ENCODE results near the gene TCHP.
A peak's percentile ranks its signal among the peaks of the same experiment; 100 is the strongest.

The TCHP gene

DNA sequence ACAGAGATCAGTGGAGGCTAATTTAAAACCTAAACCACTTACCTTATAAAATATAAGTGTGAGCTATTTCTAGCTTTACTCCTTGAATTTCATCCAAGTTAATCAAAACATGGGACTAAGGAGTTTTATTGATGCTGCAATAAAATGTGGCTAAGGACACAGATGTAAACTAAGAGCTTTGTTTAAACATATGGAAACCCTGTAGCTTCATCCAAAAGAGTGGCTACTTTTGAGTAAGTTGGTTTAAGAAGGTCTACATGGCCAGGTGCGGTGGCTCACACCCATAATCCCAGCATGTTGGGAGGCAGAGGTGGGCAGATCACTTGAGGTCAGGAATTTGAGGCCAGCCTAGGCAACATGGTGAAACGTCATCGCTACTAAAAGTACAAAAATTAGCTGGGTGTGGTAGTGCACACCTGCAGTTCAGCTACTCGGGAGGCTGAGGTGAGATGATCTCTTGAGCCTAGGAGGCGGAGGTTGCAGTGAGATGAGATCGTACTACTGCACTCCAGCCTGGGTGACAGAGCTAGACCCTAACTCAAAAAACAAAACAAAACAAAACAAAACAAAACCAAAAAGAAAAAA is 40.4 kb downstream of the TCHP start:
- no peak for DNase-seq

DNA sequence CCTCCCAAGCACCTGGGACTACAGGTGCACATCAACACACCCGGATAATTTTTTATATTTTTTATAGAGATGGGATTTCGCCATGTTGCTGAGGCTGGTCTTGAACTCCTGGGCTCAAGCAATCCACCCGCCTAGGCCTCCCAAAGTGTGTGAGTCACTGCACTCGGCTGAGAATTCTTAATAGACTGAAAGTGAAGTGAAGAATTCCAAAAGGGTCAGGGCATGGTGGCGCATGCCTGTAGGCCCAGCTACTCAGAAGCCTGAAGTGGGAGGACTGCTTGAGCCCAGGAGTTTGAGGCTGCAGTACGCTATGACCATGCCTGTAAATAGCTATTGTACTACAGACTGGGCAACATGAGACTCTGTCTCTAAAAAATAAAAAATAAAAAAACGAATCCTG is 43.7 kb downstream of the TCHP start:
- no peak for DNase-seq

DNA sequence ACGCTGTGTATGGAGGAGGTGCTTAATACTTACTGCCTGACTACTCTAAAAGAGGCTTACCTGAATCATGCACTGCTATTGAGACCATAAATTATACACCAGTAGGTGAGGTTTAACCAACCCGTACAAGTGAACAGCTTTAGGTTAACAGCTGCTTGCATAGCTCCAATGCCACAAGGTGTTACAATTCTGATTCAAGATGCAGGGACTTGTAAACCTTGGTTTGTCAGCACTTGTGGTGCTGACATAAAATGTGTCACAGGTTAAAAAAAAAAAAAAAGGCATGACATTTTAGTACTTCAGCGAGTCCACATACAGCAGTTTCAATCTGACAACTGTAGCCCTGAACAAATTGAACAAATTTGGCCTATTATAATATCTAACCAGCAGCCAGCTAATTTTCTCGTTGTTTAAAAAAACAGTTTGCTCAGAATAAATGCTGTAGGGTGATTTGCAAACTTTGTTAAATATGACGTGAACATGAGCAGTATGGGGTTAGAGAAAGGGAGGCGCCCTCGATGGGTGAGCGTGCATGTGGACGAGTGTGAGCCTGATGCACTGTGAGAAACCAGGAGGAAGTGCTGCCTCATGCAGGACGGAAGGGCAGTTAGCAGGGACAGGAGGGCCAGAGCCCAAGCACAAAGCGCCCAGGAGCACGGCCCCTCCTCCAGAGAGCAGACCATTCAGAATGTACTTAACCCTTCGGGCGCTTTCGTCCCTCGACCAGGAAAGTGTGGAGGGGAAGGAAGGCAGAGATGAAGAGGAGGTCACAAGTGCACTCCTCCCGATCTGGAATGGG is 44.7 kb downstream of the TCHP start:
- DNase-seq: no peak

DNA sequence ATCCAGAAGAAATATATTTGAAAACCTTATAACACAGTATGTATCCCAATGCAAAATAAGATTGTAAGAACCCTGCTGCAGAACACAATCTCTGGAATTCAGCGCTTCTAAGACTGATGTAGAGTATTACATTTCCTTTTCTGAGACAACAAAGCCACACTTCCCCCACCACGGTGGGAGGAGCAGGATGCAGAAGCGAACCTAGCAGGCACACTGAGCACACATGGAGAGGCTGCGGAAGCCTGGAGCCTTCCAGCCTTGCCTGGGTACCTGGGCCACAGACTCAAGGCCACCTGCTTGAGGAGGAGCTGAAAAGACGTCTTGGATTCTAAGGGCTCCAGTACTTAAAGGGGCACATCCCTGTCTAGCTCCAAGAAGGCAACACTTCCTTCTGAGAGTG is 46.4 kb downstream of the TCHP start:
- DNase-seq: no peak

DNA sequence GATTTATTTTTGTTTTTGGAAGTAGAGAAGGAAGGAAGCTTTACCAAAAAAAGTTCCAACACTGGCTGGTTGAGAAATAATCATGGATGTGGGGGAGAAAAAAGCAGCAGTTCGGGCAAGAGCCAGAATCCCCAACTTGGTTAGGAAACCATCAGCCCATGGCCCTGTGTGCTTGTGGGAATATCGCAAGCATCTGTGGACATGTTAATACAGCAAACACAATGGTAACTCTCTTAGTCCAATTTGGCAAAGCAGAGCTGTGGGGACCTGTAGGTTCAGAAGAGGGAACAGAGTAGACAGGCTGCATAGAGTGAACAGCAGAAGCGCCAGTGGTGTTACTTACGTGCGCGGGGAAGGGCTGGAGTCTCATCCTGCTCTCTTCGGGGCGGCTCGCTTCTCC is 46.8 kb downstream of the TCHP start:
- no peak for DNase-seq

DNA sequence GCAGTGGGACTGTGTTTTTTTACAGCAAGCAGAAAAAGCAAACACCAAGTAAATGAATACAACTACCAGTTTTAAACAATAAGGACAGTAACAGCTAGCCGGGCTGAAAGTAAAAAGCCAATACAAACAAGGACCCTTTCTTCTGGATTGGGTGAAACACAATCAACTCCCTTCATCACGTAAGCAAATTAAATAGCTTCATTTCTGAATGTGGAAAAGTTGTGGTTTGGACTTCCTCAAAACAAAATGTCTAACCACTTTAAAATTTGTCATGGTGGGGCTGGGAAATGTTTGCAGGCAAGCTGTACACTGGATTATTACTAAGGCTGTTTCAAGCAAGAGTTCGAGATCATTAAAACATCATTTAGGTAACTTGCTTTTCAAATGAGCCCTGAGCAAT is 47.4 kb downstream of the TCHP start:
- no peak for DNase-seq

DNA sequence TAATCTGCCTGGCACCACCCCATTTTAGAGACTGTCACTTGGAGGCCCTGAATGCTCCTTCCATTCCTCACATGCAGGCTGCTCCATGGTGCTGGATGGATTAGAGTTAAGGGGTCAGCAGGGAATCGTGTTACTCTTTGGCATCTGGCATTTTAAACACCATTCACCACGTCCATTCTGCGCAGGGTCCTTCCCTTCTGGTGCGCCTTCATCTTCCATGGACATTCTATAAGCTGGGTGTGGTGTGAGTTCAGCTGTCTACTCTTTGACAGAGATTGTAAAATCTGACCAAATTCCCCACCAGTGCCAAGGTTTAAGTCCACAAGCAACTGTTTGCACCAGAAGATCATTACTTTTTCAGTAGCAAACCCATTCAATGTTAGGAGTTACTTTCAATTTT is 48.3 kb downstream of the TCHP start:
- DNase-seq: no peak

DNA sequence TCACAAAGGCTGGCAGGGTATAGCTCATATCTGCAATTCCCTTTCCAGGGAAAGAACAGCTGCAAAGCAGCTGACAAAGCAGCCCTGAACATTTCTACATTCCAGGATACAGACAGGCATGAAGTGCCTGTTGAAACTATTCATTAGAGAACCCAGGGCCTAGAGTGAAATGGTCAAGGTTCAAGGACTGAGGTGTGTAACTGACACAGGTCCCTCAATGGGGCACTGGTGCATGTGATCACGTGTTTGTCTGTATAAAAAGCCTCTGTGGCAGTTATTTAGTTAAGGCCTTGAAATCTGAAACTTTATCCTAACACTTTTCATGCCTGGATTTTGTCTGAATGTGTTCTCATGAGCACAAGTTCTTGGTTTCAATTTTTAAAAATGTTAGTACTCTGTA is 49.0 kb downstream of the TCHP start:
- no peak for DNase-seq

DNA sequence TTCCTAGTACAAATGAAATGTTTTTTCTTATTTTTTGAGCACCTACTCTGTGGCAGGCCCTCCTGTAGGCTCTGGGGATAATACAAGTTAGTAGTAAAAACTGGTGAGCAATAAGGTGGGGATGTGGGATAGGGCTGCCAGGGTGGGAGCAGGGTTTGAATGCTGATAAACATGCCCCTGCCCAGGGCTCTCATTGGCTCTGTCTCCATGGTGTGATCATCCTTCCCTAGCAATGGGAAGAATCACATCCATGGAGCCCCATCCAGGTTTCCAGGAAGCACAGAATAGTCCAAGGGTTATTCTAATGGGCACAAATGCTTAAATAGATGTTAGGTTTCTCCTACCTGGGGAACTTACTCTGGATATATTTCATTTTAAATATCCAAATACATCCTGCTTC is 50.6 kb downstream of the TCHP start:
- no peak for DNase-seq

DNA sequence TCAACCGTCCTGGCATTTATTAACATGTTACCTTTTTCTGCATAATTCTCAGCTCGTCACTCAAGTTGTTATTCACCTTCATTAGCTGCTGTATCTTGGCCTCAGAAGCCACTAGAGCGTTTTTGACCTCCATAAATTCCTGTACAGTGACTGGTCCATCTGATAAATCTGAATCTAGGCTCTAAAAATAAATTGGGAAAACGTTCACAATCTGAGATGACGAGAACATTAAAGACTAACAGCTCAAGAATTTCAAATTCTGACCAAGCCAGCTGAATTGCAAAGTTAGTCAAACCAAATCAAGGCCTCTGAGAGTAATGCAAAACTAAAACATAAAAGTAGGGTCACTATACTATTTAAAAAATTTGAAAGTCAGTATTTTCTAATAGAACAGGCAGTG is 51.1 kb downstream of the TCHP start:
- no peak for DNase-seq

DNA sequence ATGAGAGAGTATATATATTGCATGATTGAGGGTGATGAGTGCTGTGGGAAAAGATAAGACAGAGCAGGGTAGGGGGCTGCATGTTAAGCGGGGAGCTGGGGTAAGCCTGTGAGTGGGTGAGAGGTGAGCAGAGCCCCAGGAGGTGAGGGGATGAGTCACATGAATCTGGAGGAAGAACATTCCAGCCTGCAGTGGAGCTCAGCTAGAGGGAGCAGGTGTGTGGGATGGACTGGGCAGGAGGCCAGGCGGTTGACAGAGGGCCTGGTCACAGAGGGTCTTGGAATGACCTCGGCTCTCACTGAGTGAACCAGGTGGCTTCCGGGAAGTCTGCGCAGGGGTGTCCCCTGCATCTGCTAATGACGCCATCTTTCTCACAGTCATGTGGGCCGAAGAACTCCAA is 51.7 kb downstream of the TCHP start:
- DNase-seq: no peak

DNA sequence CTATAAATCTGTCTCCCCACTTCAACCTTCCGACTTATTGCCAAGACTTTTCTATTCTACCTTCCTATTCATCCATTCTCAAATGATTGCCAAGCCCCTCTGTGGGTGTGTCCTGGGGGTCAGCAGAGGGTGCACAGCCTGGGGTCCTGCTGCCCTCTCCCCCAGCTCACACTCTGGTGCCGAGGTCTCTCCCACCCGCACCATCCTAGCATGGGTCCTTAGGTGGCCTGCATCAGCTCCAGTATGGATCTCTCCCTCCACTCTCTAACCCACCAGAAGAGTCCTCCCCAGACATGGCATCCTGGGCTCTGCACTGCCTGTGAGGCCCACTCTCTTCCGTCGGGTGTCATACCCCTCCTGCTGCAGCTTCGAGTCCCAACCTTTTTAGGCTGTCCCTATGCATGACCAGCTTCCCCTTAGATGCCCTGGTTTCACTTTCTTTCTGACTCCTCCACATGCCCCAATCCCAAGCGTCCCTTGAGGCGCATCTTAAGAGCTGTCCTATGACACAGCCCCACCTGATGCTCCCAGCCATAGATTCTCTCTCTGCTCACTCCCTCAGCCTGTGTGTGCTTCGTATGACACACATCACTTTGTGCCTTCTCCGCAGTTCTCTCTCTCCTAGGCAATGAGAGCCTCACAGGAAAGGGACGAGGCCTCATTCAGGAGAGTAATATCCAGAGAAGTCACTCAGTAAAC is 52.2 kb downstream of the TCHP start:
- no peak for DNase-seq

DNA sequence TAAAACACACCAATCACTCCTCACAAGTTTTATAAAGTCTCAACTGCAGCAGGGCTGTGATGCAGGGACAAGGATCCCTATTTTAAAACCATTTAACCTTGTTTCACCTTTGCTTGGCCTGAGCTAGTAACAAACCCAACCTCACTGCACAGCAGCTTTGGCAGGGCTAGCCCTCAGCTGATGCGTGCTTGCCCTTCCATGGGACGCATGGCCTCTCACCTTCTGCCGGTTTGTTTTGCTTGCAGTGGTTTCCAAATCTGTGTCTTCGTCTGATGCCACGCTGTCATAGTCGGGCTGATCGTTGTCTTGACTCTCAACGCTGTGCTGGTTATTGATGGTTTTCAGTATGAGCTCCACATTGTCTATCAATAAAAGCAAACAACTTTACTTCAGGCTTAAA is 52.8 kb downstream of the TCHP start:
- no peak for DNase-seq

DNA sequence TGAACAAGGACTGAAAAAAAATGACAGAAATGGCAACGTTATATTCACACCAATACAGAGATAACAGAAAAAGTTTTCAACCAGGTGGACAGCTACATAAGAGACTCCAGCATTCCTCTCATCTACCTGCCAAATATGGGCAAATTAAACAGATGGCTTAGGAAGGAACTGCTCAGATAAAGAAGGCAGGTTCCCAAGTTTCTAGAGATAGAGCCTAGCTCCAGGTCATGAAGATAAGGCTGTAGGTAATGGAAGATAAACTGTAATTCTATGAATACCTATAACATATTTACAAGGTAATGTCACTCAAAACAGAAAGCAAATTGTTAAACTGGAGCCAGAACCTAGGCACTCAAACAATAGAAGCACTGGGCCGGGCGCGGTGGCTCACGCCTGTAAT is 53.6 kb downstream of the TCHP start:
- DNase-seq: no peak

DNA sequence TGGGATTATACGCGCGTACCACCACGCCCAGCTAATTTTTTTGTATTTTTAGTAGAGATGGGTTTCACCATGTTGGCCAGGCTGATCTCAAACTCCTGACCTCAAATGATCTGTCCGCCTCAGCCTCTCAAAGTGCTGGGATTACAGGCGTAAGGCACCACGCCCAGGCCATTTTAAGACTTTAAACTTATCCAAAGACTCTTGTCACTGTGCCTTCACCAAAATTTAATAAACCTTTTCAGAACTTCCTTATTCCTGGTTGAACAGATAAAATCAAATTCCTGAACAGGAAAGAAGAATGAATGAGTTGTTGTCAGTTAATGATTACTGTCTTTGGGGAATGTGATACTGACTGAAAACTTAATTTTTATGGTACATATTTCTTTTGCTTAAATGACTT is 58.3 kb downstream of the TCHP start:
- DNase-seq: no peak

DNA sequence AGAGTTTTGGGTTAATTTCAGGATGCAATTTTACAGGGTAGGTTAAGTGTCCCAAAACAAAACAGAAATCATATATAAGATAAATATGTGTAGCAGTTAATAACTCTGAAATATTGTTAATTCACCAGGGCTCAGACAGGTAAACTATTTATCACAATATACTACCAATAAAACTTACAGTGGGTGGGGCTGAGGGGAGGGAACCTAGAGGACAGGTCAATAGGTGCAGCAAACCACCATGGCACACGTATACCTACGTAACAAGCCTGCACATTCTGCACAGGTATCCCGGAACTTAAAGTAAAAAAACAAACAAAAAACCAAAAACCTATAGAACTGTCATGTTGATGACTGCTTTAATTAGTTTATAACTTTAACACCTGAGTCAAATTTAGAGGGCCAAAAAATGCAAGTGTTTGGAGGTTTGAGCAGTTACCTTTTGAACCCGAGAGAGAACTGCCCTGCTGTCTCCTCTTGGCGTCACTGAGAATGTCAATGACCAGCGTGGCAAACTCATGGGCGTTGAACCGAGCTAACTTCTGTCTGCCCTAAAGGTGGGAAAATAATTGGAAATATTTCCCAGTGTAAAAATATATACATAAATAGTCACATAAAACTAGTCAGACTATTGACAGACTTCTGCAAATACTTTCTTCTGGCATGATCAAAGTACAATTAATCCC is 59.5 kb downstream of the TCHP start:
- DNase-seq: no peak

DNA sequence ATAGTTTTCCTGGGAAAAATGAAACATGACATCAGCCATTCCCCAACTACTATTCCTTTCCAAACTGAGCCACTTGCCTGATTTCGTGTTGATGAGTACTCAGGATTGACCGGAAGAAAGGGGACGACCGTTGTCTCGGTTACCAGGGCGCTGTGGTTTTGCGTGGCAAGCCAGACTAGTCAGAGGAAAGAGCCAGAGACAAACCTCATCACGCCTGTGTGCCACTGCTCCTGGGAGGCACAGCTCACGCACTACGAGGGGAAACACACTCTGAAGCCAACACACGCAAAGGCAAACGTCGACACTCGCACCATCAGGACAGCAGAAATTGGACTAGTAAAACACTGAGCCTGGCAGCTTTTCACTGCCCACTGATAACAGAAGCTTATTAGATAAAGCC is 61.1 kb downstream of the TCHP start:
- DNase-seq: no peak

DNA sequence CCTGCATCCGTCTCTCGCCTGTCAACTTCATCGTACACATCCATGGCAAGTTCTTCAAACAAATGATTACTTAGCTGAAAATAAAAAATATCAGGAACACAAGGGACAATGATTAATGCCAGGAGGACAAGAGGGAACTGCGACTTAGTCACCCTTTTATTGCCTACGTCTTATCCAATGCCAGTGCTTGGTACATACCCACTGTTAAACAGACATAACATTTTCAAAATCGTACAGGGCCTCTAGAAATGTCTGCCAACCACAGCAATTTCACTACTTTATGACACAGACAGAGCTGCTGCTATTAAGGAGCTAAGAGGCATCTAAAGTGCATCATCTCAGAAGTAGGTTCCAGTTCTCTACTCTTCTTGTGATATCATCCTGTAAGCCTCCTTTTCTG is 61.5 kb downstream of the TCHP start:
- no peak for DNase-seq

DNA sequence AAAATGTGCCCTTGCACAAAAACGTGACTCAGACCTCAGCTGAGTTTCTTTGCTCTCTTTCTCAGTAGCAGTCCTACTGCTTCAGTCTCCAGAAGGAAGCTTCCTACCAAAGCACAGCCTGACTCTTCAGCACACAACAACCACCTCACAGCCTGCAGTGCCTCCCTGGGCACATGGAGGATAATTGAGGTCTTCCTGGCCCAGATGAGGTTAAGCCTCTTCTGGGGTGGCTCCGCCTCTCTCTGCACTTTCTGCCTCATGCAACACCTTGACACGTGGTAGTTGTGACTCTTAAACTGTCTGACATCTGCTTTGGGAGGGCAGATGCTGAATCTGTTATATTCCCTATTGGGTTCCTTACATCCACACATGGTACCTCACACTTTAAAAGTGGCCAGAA is 62.3 kb downstream of the TCHP start:
- peak; percentile 14 for DNase-seq

DNA sequence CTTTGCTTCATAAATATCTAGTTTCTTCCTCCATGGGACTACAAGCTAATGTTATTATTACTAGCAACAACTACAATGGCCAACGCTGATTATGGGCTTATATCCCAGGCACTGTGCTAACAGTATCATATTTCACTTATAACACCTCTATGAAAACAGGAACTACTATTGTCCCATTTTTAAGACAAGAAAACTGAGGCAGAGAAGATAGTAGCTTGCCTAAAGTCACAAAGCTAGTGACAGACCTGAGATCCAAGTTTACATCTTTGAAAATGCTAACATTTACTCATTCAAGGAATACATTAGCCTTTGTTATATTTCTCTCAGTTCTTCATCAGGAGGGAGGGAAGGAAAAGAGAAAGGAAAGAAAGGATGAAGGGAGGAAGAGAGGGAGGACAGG is 63.3 kb downstream of the TCHP start:
- DNase-seq: no peak

DNA sequence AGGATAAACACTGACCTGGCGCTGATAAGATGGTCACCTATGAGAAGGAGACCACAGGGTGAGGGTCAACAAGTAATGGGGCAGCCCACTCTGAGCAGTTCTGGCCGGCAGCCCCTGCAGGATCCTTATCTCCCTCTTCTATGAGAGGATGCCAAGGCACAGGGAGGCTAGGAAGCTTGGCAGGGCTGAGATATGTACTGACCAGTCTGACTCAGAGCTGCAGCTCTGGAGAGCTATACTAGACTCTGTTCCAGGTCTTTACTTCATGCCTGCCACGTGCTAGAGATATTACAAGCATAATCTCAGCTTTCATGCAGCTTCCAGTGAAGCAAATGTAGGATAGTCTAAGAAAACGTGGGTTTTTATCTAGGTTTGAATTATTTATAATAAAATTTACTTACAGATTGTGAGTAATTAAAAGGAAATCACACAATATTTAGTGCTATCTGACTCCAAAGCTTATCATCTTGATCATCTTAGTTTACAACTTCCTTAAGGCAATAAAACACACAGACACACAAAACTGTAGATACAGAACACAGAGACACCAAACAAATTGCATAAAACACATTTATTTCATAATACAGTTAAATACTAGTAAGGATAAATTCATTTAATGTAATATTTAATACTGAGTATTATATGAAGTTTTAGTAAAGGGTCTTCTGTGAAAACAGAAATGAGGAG is 63.8 kb downstream of the TCHP start:
- no peak for DNase-seq

DNA sequence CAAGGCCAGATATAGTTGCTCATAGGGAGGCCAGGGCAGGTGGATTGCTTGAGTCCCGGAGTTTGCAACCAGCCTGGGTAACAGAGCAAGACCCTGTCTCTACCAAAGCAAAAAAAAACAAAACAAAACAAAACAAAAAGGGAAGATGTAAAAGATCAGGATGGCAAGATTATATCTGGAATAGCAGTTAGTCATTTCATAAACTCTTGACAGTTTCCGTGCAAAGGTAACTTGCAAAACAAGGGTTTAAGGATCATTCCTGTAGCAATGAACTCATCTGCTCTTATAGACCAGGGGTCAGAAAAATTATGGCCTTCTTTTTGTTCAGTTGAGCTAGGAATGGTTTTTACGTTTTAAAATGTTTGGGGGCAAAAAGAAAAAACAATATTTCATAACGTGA is 66.5 kb downstream of the TCHP start:
- no peak for DNase-seq

DNA sequence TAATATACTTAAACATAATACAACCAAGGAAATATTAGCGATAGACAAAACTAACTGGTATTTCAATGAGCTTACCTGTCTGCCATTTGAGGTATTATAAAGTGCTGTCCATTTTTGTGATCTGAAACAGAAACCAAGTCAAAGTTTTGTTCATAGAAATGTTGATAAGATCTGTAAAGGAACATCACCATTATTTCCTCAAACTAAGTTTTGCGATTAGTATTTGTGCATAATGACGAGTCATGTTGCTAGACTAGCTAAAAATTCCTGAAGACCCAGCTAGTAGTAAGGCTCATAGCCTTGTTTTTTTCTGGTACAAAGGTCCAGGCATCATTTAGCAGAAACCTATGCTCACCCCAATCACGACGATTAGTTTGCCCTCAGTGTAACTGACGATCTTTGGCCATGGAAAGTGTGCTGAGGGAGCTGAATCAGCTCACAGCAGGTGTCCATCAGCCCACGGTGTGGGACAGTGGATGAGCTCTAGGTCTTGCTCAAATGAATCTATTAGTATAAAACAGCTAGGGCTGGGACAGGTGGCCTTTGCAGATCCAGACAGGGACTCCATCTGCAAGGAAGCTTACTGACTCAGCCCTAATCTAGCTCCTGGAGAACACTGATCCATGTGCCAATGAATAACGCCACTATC is 67.4 kb downstream of the TCHP start:
- no peak for DNase-seq

Data from NCI-H2171 (cell line).